G401 (cell line): ENCODE data around the gene RAN. TPM values are rescaled to one million over a fixed set of nuclear protein-coding genes. Genes with fewer than 3 reads are reported as not detected.
"Not testable (repeated sequence)": the region's sequence is repeated elsewhere in the genome, so short reads cannot be mapped to it uniquely, and the experiment has no call there.

ENCODE experiments used
- DNase-seq: peaks from one replicate; pipeline ENCODE4 v3.0.0-alpha.2; 2015; ENCODE audit warnings: low spot score
- in situ Hi-C: cut with HindIII; loops from 2 replicates; pipeline ENCODE4 v1.10.0; 2016; ENCODE audit warnings: low sequenced_read_pairs, mixed read lengths
- total RNA-seq: library from RNA; depleted of rRNA; stranded (reverse); fragments of >200 nt; shearing (Covaris generic); gene quantifications from 2 replicates; pipeline ENCODE4 v1.2.3, GENCODE V29; 2014

Gene RAN
- total RNA-seq, 1 experiment from 2014 or later: 1,122 TPM

GRCh38 chr12:130848105-130848504, 23.8 kb upstream of the RAN start:
- DNase-seq, in situ Hi-C loops: not testable (repeated sequence)

- in situ Hi-C loops, DNase-seq: not testable (repeated sequence)
Measured at GRCh38 chr12:130848785-130849305, 23.0 kb upstream of the RAN start.

GRCh38 chr12:130849561-130850417, 22.1 kb upstream of the RAN start:
- DNase-seq: no peak
- in situ Hi-C loops: no loop called here

GRCh38 chr12:130850418-130851021, 21.3 kb upstream of the RAN start:
- in situ Hi-C loops: no loop called here
- no peak for DNase-seq

- in situ Hi-C loops: no loop called here
- no peak for DNase-seq
Measured at GRCh38 chr12:130856088-130856487, 15.8 kb upstream of the RAN start.

- no peak for DNase-seq
- in situ Hi-C loops: no loop called here
Measured at GRCh38 chr12:130858084-130858483, 13.8 kb upstream of the RAN start.

- no peak for DNase-seq
- in situ Hi-C loops: no loop called here
Measured at GRCh38 chr12:130859161-130859560, 12.7 kb upstream of the RAN start.

GRCh38 chr12:130860311-130860710, 11.6 kb upstream of the RAN start:
- DNase-seq: no peak
- in situ Hi-C loops: no loop called here

GRCh38 chr12:130862161-130862560, 9.7 kb upstream of the RAN start:
- in situ Hi-C loops: no loop called here
- DNase-seq: no peak

- DNase-seq, in situ Hi-C loops: not testable (repeated sequence)
Measured at GRCh38 chr12:130862771-130863170, 9.1 kb upstream of the RAN start.

GRCh38 chr12:130863298-130863697, 8.6 kb upstream of the RAN start:
- no peak for DNase-seq
- in situ Hi-C loops: no loop called here

GRCh38 chr12:130868412-130868811, 3.5 kb upstream of the RAN start:
- in situ Hi-C loops: no loop called here
- DNase-seq: no peak

- peak; percentile 62 for DNase-seq
- in situ Hi-C loops: no loop called here
Measured at GRCh38 chr12:130870442-130871285, 1.2 kb upstream of the RAN start.

- in situ Hi-C loops: no loop called here
- DNase-seq: peak; percentile 31
Measured at GRCh38 chr12:130872179-130873096, 572 bp downstream of the RAN start.

GRCh38 chr12:130873106-130873795, 1.4 kb downstream of the RAN start:
- in situ Hi-C loops: no loop called here

GRCh38 chr12:130873825-130874224, 2.0 kb downstream of the RAN start:
- in situ Hi-C loops: no loop called here

More at GRCh38 chr12:130873106-130873795, 1.4 kb downstream of the RAN start:
- DNase-seq: no peak

GRCh38 chr12:130874696-130875095, 2.8 kb downstream of the RAN start:
- no peak for DNase-seq
- in situ Hi-C loops: no loop called here

More at GRCh38 chr12:130873825-130874224, 2.0 kb downstream of the RAN start:
- no peak for DNase-seq

- in situ Hi-C loops: no loop called here
- DNase-seq: no peak
Measured at GRCh38 chr12:130875193-130875592, 3.3 kb downstream of the RAN start.
